ENCODE data around the gene AHDC1.

DNA sequence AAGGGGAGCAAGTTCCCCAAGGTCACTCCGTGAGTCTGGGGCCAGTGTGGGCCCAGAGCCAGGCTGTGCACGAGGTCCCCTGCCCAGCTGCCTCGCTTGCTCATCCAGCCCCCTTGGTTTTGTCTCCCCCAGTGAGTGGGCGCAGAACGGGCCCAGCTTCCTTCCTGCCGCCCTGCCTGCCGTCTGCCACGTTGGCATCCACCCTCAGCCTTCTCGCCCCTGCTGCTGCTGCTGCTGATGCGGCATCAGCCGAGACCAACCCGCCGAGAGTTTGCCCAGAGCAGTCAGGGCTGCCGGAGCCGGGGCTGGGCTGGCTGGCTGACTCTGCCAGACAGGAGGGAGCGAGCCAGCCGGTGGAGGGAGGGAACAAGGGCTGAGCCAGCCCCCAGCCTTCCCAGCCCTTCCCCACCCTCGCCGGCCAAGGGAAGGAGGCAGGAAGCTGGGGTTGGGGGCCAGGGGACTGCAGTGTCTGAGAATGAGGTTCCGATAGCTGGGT, 82.6 kb downstream of the AHDC1 start:
- no peak for TF ChIP-seq POLR2A (IDR thresholded peaks at IDR 0.05)
- TF ChIP-seq, protein P1, sequence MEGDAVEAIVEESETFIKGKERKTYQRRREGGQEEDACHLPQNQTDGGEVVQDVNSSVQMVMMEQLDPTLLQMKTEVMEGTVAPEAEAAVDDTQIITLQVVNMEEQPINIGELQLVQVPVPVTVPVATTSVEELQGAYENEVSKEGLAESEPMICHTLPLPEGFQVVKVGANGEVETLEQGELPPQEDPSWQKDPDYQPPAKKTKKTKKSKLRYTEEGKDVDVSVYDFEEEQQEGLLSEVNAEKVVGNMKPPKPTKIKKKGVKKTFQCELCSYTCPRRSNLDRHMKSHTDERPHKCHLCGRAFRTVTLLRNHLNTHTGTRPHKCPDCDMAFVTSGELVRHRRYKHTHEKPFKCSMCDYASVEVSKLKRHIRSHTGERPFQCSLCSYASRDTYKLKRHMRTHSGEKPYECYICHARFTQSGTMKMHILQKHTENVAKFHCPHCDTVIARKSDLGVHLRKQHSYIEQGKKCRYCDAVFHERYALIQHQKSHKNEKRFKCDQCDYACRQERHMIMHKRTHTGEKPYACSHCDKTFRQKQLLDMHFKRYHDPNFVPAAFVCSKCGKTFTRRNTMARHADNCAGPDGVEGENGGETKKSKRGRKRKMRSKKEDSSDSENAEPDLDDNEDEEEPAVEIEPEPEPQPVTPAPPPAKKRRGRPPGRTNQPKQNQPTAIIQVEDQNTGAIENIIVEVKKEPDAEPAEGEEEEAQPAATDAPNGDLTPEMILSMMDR (IDR thresholded peaks at IDR 0.05) = no peak
